GM19463 (cell line): ENCODE measurements around the gene ZCCHC9.
"Not testable (repeated sequence)": the region's sequence is repeated elsewhere in the genome, so short reads cannot be mapped to it uniquely, and the experiment has no call there.

Source experiments
- ATAC-seq: cut with Tn5 transposase; IDR thresholded peaks from one replicate; pipeline ENCODE4 v1.9.1; 2021; ENCODE audit warnings: mild to moderate bottlenecking, moderate library complexity; ENCODE audit not compliant: unreplicated experiment

Gene ZCCHC9

DNA sequence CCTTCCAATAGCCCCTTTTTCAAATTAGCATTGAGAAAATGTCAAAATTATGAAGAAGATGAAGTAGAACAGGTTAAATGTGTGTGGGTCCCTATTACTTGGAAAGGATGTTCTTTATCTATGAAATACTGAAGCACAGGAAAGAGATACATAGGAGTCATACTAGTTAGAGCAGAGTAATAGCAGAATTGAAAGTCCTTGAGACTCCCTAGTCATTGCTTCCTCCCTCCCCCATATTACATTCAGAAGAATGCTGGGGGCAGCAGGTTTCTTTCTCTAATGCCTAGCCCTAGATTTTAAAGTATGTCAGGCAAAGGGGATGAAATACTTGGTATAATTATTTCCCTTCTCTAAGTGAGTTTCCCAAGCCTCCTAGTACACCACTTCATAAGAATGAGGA is 4.4 kb downstream of the ZCCHC9 start:
- no peak for ATAC-seq

GRCh38 chr5:81308836-81309235 is 7.4 kb downstream of the ZCCHC9 start:
- ATAC-seq, result no peak

GRCh38 chr5:81310402-81311063 is 9.1 kb downstream of the ZCCHC9 start:
- ATAC-seq, result no peak

DNA sequence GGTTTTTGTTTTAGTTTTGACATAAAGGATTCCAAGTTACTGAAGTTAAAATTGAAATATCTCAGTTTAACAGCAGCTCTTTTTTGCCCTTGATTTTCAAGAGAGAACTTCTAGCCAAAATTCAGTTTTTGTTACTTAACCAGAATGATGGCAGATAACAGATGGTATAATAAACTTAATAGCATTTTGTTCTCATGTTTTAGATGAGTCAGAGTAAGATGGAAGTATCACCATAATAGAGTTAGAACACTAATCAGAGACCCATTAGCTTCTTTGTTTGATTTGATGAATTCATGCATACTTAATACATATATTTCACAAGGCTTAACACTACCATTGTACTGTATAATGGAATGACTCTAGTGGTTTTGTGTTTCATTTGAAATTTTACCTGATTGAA is 11.9 kb downstream of the ZCCHC9 start:
- no peak for ATAC-seq

DNA sequence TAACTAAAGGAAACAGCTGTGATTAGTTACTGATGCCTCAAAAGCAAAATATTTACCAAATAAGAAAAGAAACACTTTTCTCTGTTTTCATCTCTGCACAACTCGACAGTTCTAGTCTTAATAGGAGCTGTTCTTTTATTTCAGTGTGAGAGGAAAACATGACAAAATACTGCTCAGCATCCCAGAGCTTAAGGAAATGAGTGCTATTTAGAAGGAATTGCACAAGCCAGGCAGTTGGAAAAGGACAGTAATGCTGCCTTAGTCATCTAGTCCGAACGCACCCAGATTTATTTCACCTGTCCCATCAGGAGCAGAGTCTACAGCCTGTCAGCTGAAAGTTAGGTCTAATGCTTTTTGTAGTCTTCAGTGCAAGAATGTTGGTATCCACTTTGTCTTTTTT is 12.3 kb downstream of the ZCCHC9 start:
- no peak for ATAC-seq

- no peak for ATAC-seq
Observed at GRCh38 chr5:81314581-81314980, 13.2 kb downstream of the ZCCHC9 start.

- no peak for ATAC-seq
Observed at GRCh38 chr5:81315336-81315735, 13.9 kb downstream of the ZCCHC9 start.

- ATAC-seq, result no peak
Observed at GRCh38 chr5:81315830-81316229, 14.4 kb downstream of the ZCCHC9 start.

GRCh38 chr5:81316571-81316970 is 15.2 kb downstream of the ZCCHC9 start:
- ATAC-seq, result no peak

DNA sequence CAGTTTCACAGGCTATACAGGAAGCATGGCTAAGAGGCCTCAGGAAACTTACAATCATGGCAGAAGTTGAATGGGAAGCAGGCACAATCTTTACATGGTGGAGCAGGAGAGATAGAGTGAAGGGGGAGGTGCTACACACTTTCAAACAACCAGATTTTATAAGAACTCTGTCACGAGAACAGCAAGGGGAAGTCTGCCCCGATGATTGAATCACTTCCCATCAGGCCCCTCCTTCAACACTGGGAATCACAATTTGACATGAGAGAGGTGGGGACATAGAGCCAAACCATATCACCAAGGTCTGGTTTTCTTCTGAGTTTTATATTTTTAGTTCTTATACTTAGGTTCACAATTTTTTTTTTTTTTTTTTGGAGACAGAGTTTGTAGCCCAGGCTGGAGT is 16.1 kb downstream of the ZCCHC9 start:
- ATAC-seq, result no peak

DNA sequence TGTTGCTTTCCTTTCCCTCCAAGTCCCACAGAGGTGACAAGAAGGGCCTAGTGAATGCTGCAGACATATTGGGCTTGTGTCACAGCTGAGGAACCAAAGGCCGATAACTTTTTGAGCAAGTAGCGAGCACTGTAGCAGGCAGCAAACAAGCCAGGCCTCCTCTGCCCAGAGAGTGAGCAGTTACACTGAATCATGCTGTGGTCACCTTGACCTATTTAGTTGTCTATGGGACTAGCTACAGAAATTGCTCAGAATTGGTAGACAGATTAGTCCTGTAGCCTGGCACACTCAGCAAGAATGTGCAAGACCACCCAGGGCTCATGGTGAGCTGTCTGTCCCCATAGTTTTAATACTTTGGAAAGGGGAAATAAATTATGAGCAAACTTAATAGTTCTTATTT is 25.2 kb downstream of the ZCCHC9 start:
- ATAC-seq, result no peak

DNA sequence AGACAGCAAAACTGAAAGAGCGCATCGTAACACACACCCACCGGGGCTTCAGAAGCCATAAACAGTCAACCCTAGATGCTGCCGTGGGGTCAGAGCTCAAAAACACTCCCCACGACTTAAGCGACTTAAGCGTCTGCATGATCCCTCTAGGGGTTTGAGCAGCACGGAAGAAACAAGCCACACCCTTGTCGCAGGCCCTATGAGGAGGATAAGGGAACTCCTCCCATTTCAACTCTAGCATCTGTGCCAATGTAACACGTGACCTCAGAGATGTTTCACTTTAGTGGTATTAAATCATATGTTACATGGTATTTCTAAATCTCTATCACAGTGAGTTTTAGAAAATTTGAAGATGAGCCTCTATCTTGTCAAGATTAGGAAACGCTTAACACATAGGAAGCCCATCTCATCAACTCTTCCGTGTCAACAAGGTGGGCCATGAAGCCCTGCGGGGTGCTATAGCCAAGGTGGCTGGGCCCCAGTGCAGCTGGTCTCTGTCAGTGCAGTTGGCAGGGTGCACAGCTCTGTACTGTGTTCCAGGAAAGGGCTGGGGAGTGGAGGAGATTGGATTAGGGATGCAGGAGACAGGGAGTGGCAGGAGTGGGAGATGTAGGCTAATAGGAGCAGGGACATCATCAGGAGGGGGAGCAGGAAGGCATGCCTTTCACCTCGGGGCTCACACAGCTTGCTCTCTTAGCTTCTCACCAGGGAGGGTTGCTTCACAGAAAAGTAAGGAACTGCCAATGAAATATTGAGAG is 33.1 kb downstream of the ZCCHC9 start:
- no peak for ATAC-seq

- ATAC-seq, result no peak
Observed at GRCh38 chr5:81335946-81336345, 34.6 kb downstream of the ZCCHC9 start.

GRCh38 chr5:81336556-81336955 is 35.2 kb downstream of the ZCCHC9 start:
- ATAC-seq, result no peak

- ATAC-seq, result no peak
Observed at GRCh38 chr5:81337803-81338202, 36.4 kb downstream of the ZCCHC9 start.

DNA sequence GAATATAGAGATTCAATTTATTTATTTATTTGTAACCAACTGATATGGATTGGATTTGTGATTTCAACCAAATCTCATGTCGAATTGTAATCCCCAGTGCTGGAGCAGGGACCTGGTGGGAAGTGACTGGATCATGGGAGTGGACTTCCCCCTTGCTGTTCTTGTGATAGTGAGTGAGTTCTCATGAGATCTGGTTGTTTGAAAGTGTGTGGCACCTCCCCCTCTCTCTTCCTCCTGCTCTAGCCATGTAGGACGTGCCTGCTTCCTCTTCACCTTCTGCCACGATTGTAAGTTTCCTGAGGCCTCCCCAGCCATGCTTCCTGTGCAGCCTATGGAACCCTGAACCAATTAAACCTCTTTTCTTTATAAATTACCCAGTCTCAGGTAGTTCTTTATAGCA is 36.8 kb downstream of the ZCCHC9 start:
- not testable (repeated sequence) for ATAC-seq

DNA sequence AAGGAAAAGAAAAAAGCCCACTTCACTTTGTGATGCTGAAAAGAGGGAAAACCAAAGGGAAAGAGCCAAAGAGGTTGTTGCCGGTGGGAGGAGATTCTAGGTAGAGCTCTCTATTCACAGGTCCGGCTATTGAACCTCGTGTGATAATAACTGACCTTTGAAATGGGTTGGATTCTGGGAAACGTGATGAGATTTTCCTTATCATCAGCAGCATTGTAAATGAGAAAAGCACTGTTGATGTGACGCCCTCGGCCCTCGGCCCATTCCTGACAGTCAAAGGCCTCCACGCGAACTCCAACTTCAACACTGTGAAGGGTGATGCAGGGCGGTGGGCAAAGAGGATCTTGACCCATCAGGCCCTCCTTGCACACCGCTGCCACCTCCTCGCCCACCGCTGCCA is 43.3 kb downstream of the ZCCHC9 start:
- ATAC-seq, result no peak

DNA sequence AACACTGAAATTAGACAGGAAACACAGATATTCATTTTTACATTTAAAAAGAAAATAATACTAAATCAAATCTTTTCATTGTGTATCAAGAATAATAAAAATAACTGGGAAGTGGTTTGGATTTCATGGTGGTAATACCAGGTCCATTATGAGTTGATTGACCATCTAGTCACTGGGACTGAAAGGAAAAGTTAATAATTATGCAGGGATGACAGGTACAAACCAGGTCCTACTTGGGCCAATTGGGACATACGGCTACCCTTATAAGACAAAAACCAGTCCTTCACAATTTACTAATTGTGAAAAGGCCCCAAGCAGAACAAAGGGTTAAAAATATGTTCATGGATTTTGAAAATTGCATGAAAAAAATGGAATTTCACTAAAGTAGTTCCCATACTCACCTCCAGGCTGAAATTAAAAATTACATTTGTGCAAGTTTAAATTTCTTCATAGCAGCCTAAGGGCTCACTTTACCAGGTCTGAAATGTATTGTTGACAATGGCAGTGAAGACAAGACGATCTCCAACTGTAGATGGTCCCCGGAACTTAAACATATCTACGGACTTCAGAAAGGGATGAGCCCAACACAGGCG is 44.1 kb downstream of the ZCCHC9 start:
- ATAC-seq, result no peak

DNA sequence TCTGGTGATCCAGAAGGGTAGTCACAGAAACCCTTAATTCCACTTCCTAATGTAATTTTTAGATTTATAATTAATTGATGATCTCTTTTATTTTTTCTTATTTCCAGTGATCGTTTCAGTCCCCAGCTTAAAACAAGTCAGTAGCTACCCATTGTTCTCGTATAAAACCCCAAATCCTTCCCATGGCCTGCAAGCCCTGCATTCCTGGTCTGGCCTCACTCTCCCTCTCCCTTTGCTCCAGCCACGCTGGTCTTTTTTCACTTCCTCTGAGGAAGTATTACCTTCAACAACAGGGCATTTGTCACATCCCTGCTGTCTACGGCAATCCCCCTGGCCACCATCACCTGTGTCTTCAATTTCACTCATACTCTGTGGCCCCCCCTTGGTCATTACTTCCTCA is 47.8 kb downstream of the ZCCHC9 start:
- no peak for ATAC-seq

GRCh38 chr5:81350507-81350906 is 49.1 kb downstream of the ZCCHC9 start:
- no peak for ATAC-seq

DNA sequence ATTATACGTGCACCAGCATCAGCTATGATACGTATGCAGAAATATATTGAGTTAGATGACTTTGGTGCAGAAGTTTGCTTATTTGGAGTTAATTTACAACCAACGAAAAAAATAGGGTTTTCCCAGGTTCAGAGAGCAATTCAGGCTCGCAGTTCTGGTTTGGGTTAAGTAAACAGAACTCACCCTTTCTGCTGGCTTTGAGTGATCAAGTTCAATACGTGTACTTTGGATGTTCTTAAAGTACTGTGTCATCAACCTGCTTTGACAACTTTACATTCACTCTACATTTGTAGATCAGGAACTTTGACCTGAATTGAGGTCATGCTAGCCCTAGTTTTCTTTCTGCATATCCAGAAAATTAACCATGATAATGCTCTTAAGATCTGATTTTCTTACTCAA is 51.8 kb downstream of the ZCCHC9 start:
- ATAC-seq, result no peak

GRCh38 chr5:81354093-81354492 is 52.7 kb downstream of the ZCCHC9 start:
- ATAC-seq, result no peak
